Right atrium auricular region (tissue), 2 donors: ENCODE results near the gene CDH26. TPM values are rescaled to one million over a fixed set of nuclear protein-coding genes. Genes with fewer than 3 reads are reported as not detected.

Experiments used
- DNase-seq: peaks from one replicate; pipeline ENCODE4 v3.0.0-alpha.2; 2019; ENCODE audit warnings: low spot score
- H3K27ac ChIP-seq, 2 donors: fragments of 200-600 bp; sonication (generic); 1 replicate in 1 of 2; 2 replicates in 1 of 2; pipeline ENCODE4 v1.5.1; 2016 to 2019
- H3K27me3 ChIP-seq, 2 donors: fragments of 200-600 bp; sonication (generic); one replicate each; pipeline versions ENCODE4 v1.5.1 to v1.6.0; 2017 to 2019
- H3K36me3 ChIP-seq: fragments of 200-600 bp; sonication (generic); one replicate; pipeline ENCODE4 v1.5.1; 2016
- H3K4me1 ChIP-seq, 2 donors: fragments of 200-600 bp; sonication (generic); one replicate each; pipeline versions ENCODE4 v1.5.1 to v1.6.0; 2017 to 2019
- H3K4me3 ChIP-seq, 2 donors: fragments of 200-600 bp; sonication (generic); 1 replicate in 1 of 2; 2 replicates in 1 of 2; pipeline ENCODE4 v1.5.1; 2017 to 2019; ENCODE audit warnings: mild to moderate bottlenecking in 1 of 2, moderate library complexity in 1 of 2
- H3K9me3 ChIP-seq, 2 donors: fragments of 200-600 bp; sonication (generic); one replicate each; pipeline ENCODE4 v1.5.1; 2019
- CTCF ChIP-seq, 2 donors: fragments of 200-600 bp; sonication (generic); IDR thresholded peaks; one replicate each; pipeline ENCODE4 v1.5.1; 2019; ENCODE audit warnings: antibody characterized with exemption in 2 of 2
- total RNA-seq, 2 donors: library from RNA; depleted of rRNA; stranded (reverse); fragments of >200 nt; gene quantifications; one replicate each; pipeline ENCODE4 v1.1.0, GENCODE V29; 2016

Gene CDH26
- total RNA-seq, 2 donors from 2014 or later = 0.43 to 1.3 TPM

DNA sequence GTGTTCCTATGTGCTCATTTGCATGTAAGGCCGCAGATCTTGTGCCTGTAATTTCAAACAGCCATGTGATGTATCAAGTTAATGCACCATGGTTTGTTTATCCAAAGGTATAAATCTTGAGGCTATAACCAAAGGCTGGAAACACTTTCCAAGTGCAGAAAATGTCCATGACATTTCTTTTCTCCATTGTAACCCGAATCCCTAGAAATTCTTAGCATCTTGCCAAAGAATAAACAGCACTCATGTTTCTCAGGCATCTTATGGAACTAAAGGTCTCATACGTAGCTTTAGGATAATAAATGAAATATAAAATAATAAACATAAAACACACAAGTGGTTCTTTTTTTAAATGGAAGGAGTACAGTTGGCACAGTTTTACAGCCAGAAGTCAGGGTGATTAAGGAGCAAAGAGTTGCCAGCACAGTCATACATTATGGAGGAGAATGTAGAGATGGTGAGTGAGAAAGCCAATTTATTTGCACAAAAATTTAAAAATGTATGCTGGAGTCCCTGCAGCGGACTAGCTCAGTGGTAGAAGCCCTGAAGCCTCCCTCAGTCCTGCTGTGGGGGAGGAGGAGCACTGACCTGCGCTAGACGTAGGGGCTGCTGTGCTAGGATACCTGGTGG is 18.0 kb downstream of the CDH26 start:
- Histone ChIP-seq H3K36me3 (no peaks in the 10 kb centered on the region), H3K4me3 (no peak overlapping the region), H3K27me3 (no peaks in the 10 kb centered on the region), H3K27ac (no peak overlapping the region), H3K9me3 (no peaks in the 10 kb centered on the region), H3K4me1 (no peaks in the 10 kb centered on the region)
- no peak for DNase-seq
- no peak for TF ChIP-seq CTCF (IDR thresholded peaks at IDR 0.05)

DNA sequence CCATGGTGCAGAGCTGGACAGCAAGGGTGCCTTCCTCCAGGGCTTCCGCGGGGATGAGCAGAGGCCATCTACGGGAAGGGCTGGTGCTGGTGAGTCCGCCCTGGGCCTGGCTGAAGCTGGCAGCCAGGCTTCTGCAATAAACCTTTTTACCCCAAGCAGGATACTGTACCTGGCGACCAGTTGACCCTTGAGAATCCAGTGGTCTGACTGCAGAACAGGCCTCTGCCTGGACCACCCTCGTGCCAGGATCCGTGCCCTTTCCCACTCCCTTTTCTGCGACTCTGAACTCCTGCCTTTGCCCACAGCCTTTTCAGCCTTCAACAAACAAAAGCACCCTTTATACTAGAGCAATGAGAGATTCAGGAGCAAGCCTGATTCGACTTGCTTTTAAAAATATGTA is 18.9 kb downstream of the CDH26 start:
- TF ChIP-seq CTCF (IDR thresholded peaks at IDR 0.05) = no peak

GRCh38 chr20:59983076-59983475 is 24.9 kb downstream of the CDH26 start:
- Histone ChIP-seq H3K9me3 (no peaks in the 10 kb centered on the region), H3K4me1 (no peaks in the 10 kb centered on the region), H3K27me3 (no peaks in the 10 kb centered on the region), H3K27ac (no peak overlapping the region), H3K4me3 (no peak overlapping the region), H3K36me3 (no peaks in the 10 kb centered on the region)
- no peak for TF ChIP-seq CTCF (IDR thresholded peaks at IDR 0.05)
- no peak for DNase-seq

More for the DNA sequence above, 18.9 kb downstream of the CDH26 start:
- no peak overlapping the region for H3K4me3 ChIP-seq
- no peaks in the 10 kb centered on the region for H3K4me1 ChIP-seq
- H3K36me3 ChIP-seq = no peaks in the 10 kb centered on the region
- no peak overlapping the region for H3K27ac ChIP-seq
- no peak for DNase-seq
- no peaks in the 10 kb centered on the region for H3K27me3 ChIP-seq
- H3K9me3 ChIP-seq = no peaks in the 10 kb centered on the region

GRCh38 chr20:59984541-59984940 is 26.3 kb downstream of the CDH26 start:
- DNase-seq = no peak
- H3K27ac ChIP-seq = no peak overlapping the region
- TF ChIP-seq CTCF (IDR thresholded peaks at IDR 0.05) = no peak

DNA sequence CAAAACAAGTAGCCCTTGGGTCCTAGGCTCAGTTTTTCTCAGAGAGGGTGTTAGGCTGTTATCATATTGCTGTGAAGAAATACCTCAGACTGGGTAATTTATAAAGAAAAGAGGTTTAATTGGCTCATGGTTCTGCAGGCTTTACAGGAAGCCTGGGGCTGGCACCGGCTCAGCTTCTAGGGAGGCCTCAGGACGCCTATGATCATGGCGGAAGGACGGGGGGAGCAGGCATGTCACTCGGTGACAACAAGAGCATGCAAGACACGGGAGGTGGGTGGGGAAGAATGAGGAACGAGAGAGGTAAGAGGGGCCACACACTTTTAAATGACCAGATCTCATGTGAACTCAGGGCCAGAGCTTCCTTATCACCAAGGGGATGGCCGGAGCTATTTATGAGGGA is 26.9 kb downstream of the CDH26 start:
- Histone ChIP-seq H3K27me3 (no peaks in the 10 kb centered on the region), H3K27ac (no peak overlapping the region)
- TF ChIP-seq CTCF (IDR thresholded peaks at IDR 0.05) = no peak

More at GRCh38 chr20:59984541-59984940, 26.3 kb downstream of the CDH26 start:
- no peaks in the 10 kb centered on the region for H3K9me3 ChIP-seq
- no peaks in the 10 kb centered on the region for H3K4me1 ChIP-seq
- no peaks in the 10 kb centered on the region for H3K27me3 ChIP-seq
- no peak overlapping the region for H3K4me3 ChIP-seq
- no peaks in the 10 kb centered on the region for H3K36me3 ChIP-seq

GRCh38 chr20:59985864-59986263 is 27.6 kb downstream of the CDH26 start:
- no peaks in the 10 kb centered on the region for H3K27me3 ChIP-seq
- no peaks in the 10 kb centered on the region for H3K4me1 ChIP-seq
- no peak for DNase-seq
- no peaks in the 10 kb centered on the region for H3K9me3 ChIP-seq
- no peaks in the 10 kb centered on the region for H3K36me3 ChIP-seq
- no peak overlapping the region for H3K4me3 ChIP-seq
- no peak overlapping the region for H3K27ac ChIP-seq
- TF ChIP-seq CTCF (IDR thresholded peaks at IDR 0.05) = no peak

More for the DNA sequence above, 26.9 kb downstream of the CDH26 start:
- Histone ChIP-seq H3K4me1 (no peaks in the 10 kb centered on the region), H3K4me3 (no peak overlapping the region), H3K36me3 (no peaks in the 10 kb centered on the region), H3K9me3 (no peaks in the 10 kb centered on the region)
- DNase-seq = no peak
